ENCODE data around the gene RIMBP2. TPM values are rescaled to one million over a fixed set of nuclear protein-coding genes. Genes with fewer than 3 reads are reported as not detected.

The RIMBP2 gene
- total RNA-seq, 5 donors from 2014 or later (not counting 1 experiment from before 2014, with no cell fraction given): 0.10 to 0.38 TPM; not detected in 3

DNA sequence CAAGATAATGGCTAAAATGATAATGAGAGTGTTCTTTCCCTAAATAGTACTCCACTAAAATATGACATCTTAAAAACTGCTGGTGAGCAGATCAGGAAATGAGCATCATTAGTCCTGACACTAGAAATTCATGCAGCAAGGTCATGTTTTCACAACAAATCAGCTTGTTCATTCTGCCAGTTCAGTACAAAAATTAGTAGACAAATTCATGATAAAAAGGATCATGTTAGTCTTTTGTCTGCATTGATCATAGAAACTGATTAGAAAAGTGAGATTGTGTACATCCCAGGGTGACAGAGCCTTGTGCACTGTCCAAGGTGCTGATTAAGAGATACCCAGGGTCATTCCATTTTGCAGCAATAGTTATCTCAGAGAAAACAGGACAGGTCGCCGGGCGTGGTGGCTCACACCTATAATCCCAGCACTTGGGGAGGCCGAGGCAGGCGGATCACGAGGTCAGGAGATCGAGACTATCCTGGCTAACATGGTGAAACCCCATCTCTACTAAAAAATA lies 163.6 kb downstream of the RIMBP2 start:
- H3K9me3 ChIP-seq: no peaks in the 10 kb centered on the region
- ChIA-PET POLR2A (no interaction called here), CTCF (no interaction called here)
- H3K36me3 ChIP-seq (ENCODE audit: control insufficient read depth in 2 of 2, extremely low read depth in 1 of 2, insufficient read depth in 1 of 2, low read length in 1 of 2): no peaks in the 10 kb centered on the region
- Mint-ChIP-seq H3K9me3 (peaks cover 6 to 14% (median 14%) of the 10 kb centered on the region in 3 donors), H3K27ac (no peak overlapping the region), H3K36me3 (no peaks in the 10 kb centered on the region), H3K4me3 (no peak overlapping the region), H3K27me3 (peaks cover 3 to 9% of the 10 kb centered on the region in 2 donors), H3K4me1 (no peaks in the 10 kb centered on the region)
- 93% methylated on average over 3 of the region's 7 CpGs for WGBS (ENCODE audit: insufficient coverage)
- no peak overlapping the region for H3K4me3 ChIP-seq (ENCODE audit: control insufficient read depth in 1 of 2, extremely low read depth in 1 of 2, low read length in 1 of 2)
- no peak for DNase-seq
- no peak overlapping the region for H3K27ac ChIP-seq (ENCODE audit: low read length)
- no peak for ATAC-seq (replicated peaks in 1 of 4)
- peaks cover 0 to 8% of the 10 kb centered on the region in 2 experiments for H3K27me3 ChIP-seq (replicated peaks in 1 of 2; ENCODE audit: control insufficient read depth in 2 of 2, extremely low read depth in 1 of 2, insufficient read depth in 2 of 2, low read length in 1 of 2)
- no peaks in the 10 kb centered on the region for H3K4me1 ChIP-seq (ENCODE audit: control insufficient read depth in 1 of 2, extremely low read depth in 1 of 2, insufficient read depth in 2 of 2, low read length in 2 of 2)

DNA sequence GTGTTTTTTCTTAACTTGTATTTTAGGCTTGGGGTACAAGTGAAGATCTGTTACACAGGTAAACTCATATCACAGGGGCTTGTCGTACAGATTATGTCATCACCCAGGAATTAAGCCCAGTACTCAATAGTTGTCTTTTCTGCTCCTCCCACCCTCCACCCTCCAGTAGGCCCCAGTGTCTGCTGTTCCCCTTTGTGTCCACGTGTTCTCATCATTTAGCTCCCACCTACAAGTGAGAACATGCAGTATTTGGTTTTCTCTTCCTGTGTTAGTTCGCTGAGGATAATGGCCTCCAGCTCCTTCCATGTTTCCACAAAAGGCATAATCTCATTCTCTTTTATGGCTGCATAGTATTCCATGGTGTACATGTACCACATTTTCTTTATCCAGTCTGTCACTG lies 166.7 kb downstream of the RIMBP2 start:
- DNase-seq (no peak), ATAC-seq (replicated peaks in 1 of 4) (no peak)
- Mint-ChIP-seq H3K27me3 (peaks cover 0 to 9% of the 10 kb centered on the region in 2 donors), H3K4me1 (no peaks in the 10 kb centered on the region), H3K36me3 (no peaks in the 10 kb centered on the region), H3K4me3 (no peak overlapping the region), H3K9me3 (peaks cover 6 to 14% (median 14%) of the 10 kb centered on the region in 3 donors), H3K27ac (no peak overlapping the region)
- CTCF ChIA-PET: no interaction called here
- Histone ChIP-seq H3K4me1 (ENCODE audit: control insufficient read depth in 1 of 2, extremely low read depth in 1 of 2, insufficient read depth in 2 of 2, low read length in 2 of 2) (no peaks in the 10 kb centered on the region), H3K36me3 (ENCODE audit: control insufficient read depth in 2 of 2, extremely low read depth in 1 of 2, insufficient read depth in 1 of 2, low read length in 1 of 2) (no peaks in the 10 kb centered on the region), H3K9me3 (no peaks in the 10 kb centered on the region), H3K27me3 (replicated peaks in 1 of 2; ENCODE audit: control insufficient read depth in 2 of 2, extremely low read depth in 1 of 2, insufficient read depth in 2 of 2, low read length in 1 of 2) (peaks cover 0 to 7% of the 10 kb centered on the region in 2 experiments), H3K4me3 (ENCODE audit: control insufficient read depth in 1 of 2, extremely low read depth in 1 of 2, low read length in 1 of 2) (no peak overlapping the region), H3K27ac (ENCODE audit: low read length) (no peak overlapping the region)
- POLR2A ChIA-PET: no interaction called here
- 57% methylated on average over 1 of the region's 3 CpGs for WGBS (ENCODE audit: insufficient coverage)

DNA sequence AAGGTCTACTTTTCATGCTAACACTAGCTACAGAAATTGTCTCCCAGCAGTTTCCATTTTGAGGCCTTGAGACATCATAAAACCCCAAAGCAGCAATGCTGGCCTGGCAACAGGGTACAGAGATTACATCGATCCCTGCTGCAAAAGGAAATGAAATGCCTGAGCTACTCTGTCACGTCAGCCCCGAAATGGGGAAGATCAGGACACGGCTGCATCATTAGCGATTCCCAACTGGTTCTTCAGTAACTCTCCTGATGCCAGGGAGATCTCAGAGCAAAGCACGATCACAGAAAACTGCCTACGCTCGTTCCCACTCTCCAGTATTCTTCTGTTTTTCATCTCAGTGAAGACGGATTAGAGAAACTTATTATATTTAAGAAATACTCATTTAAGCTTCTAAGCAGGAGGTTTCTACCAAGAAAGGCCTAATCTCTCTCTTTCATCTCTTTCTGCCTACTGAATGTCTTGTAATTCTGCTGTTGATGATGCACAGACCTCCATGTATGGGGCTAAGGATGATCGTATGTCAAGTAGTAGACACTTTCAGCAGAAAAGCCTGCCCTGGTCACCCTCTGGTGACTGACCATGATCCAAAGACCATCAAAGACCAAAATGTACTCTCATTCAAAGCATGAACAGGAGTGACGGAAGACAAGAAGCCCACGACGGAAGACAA lies 168.5 kb downstream of the RIMBP2 start:
- Histone ChIP-seq H3K4me3 (ENCODE audit: control insufficient read depth in 1 of 2, extremely low read depth in 1 of 2, low read length in 1 of 2) (no peak overlapping the region), H3K27ac (ENCODE audit: low read length) (no peak overlapping the region), H3K9me3 (no peaks in the 10 kb centered on the region), H3K36me3 (ENCODE audit: control insufficient read depth in 2 of 2, extremely low read depth in 1 of 2, insufficient read depth in 1 of 2, low read length in 1 of 2) (no peaks in the 10 kb centered on the region), H3K4me1 (ENCODE audit: control insufficient read depth in 1 of 2, extremely low read depth in 1 of 2, insufficient read depth in 2 of 2, low read length in 2 of 2) (no peaks in the 10 kb centered on the region), H3K27me3 (replicated peaks in 1 of 2; ENCODE audit: control insufficient read depth in 2 of 2, extremely low read depth in 1 of 2, insufficient read depth in 2 of 2, low read length in 1 of 2) (peaks cover 0 to 3% of the 10 kb centered on the region in 2 experiments)
- Mint-ChIP-seq H3K27me3 (peaks cover 0 to 9% of the 10 kb centered on the region in 2 donors), H3K9me3 (peaks cover 6 to 14% (median 14%) of the 10 kb centered on the region in 3 donors), H3K27ac (no peak overlapping the region), H3K36me3 (no peaks in the 10 kb centered on the region), H3K4me3 (no peak overlapping the region), H3K4me1 (no peaks in the 10 kb centered on the region)
- no peak for DNase-seq
- WGBS (ENCODE audit: insufficient coverage): 82% methylated on average over 8 of the region's 13 CpGs
- ATAC-seq (replicated peaks in 1 of 4): no peak
- ChIA-PET POLR2A (no interaction called here), CTCF (no interaction called here)

DNA sequence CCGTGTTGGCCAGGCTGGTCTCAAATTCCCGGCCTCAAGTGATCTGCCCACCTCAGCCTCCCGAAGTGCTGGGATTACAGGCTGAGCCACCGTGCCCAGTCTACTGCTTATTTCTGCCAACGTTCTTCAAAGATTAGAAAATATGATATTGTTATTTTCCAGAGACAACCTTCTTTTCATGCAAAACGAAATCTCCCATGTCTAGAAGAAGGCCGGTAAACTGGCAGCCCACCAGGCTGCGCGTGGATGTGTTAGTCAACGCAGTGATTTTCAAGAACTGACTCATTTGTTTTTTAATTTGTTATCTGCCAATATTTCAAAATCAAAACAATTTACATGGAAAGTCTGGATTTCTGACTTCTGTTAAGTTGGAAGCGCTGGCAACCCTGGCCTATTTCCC lies 169.6 kb downstream of the RIMBP2 start:
- H3K4me3 Mint-ChIP-seq: no peak overlapping the region
- peaks cover 0 to 9% of the 10 kb centered on the region in 2 donors for H3K27me3 Mint-ChIP-seq
- peaks cover 0 to 3% of the 10 kb centered on the region in 2 experiments for H3K27me3 ChIP-seq (replicated peaks in 1 of 2; ENCODE audit: control insufficient read depth in 2 of 2, extremely low read depth in 1 of 2, insufficient read depth in 2 of 2, low read length in 1 of 2)
- no peaks in the 10 kb centered on the region for H3K36me3 ChIP-seq (ENCODE audit: control insufficient read depth in 2 of 2, extremely low read depth in 1 of 2, insufficient read depth in 1 of 2, low read length in 1 of 2)
- H3K9me3 ChIP-seq: no peaks in the 10 kb centered on the region
- H3K27ac Mint-ChIP-seq: no peak overlapping the region
- H3K36me3 Mint-ChIP-seq: no peaks in the 10 kb centered on the region
- peaks cover 6 to 15% (median 14%) of the 10 kb centered on the region in 3 donors for H3K9me3 Mint-ChIP-seq
- ATAC-seq (replicated peaks in 1 of 4) (no peak), DNase-seq (no peak)
- no peaks in the 10 kb centered on the region for H3K4me1 Mint-ChIP-seq
- H3K27ac ChIP-seq (ENCODE audit: low read length): no peak overlapping the region
- POLR2A ChIA-PET: no interaction called here
- CTCF ChIA-PET: no interaction called here
- H3K4me3 ChIP-seq (ENCODE audit: control insufficient read depth in 1 of 2, extremely low read depth in 1 of 2, low read length in 1 of 2): no peak overlapping the region
- 89% methylated on average over 5 of the region's 11 CpGs for whole genome bisulfite sequencing (ENCODE audit: insufficient coverage)
- H3K4me1 ChIP-seq (ENCODE audit: control insufficient read depth in 1 of 2, extremely low read depth in 1 of 2, insufficient read depth in 2 of 2, low read length in 2 of 2): no peaks in the 10 kb centered on the region

DNA sequence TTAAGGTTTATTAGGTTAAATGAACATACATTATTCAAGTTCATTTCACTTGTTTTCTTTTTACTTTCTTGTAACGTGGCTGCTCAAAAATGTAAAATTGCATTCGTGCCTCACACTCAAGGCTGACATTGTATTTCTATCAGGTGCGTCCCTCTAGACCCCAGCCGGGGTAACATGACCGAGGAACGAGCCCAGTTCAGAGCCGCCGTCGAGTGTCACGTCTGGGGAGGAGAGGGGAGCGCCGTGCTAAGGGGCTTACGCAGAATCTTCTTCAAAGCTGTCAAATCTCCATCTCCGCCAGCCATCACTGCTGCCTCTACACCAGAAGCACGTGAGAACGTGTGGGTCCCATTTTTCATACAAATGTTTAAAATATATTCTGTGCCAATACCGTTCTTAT lies 170.6 kb downstream of the RIMBP2 start:
- Histone ChIP-seq H3K9me3 (no peaks in the 10 kb centered on the region), H3K4me1 (ENCODE audit: control insufficient read depth in 1 of 2, extremely low read depth in 1 of 2, insufficient read depth in 2 of 2, low read length in 2 of 2) (no peaks in the 10 kb centered on the region), H3K36me3 (ENCODE audit: control insufficient read depth in 2 of 2, extremely low read depth in 1 of 2, insufficient read depth in 1 of 2, low read length in 1 of 2) (no peaks in the 10 kb centered on the region), H3K27me3 (replicated peaks in 1 of 2; ENCODE audit: control insufficient read depth in 2 of 2, extremely low read depth in 1 of 2, insufficient read depth in 2 of 2, low read length in 1 of 2) (peaks cover 0 to 3% of the 10 kb centered on the region in 2 experiments), H3K4me3 (ENCODE audit: control insufficient read depth in 1 of 2, extremely low read depth in 1 of 2, low read length in 1 of 2) (no peak overlapping the region), H3K27ac (ENCODE audit: low read length) (no peak overlapping the region)
- no peaks in the 10 kb centered on the region for H3K4me1 Mint-ChIP-seq
- no peaks in the 10 kb centered on the region for H3K36me3 Mint-ChIP-seq
- 63% methylated on average over 2 of the region's 17 CpGs for whole genome bisulfite sequencing (ENCODE audit: insufficient coverage)
- no peak for DNase-seq
- peaks cover 9 to 14% (median 10%) of the 10 kb centered on the region in 3 donors for H3K9me3 Mint-ChIP-seq
- H3K27me3 Mint-ChIP-seq: peaks cover 0 to 9% of the 10 kb centered on the region in 2 donors
- no peak overlapping the region for H3K4me3 Mint-ChIP-seq
- POLR2A ChIA-PET: no interaction called here
- no peak overlapping the region for H3K27ac Mint-ChIP-seq
- CTCF ChIA-PET: no interaction called here
- ATAC-seq (replicated peaks in 1 of 4): no peak

DNA sequence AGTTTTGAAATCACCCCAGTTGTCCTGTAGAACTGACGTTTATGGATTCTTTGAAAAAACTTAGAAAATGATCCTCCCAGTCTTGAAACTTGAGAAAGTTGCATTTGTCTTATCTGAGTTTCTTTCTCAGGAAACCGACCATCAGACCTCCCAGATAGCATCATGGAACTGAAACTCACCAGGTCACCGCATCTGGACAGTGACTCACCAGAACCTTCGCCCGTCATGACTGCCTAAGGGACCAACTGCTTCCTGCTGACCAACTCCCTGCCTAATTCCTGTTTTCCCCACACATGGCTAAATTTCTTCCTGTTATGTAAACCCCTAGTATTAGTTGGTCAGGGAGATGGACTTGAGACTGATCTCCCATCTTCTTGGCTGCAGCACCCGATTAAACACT lies 175.7 kb downstream of the RIMBP2 start:
- H3K4me1 Mint-ChIP-seq: no peaks in the 10 kb centered on the region
- ChIA-PET CTCF (no interaction called here), POLR2A (no interaction called here)
- H3K27ac ChIP-seq (ENCODE audit: low read length): no peak overlapping the region
- no peaks in the 10 kb centered on the region for H3K27me3 Mint-ChIP-seq
- H3K4me3 Mint-ChIP-seq: no peak overlapping the region
- peaks cover 0 to 23% (median 16%) of the 10 kb centered on the region in 3 donors for H3K9me3 Mint-ChIP-seq
- H3K4me1 ChIP-seq (ENCODE audit: control insufficient read depth in 1 of 2, extremely low read depth in 1 of 2, insufficient read depth in 2 of 2, low read length in 2 of 2): no peaks in the 10 kb centered on the region
- H3K9me3 ChIP-seq: no peaks in the 10 kb centered on the region
- no peak overlapping the region for H3K4me3 ChIP-seq (ENCODE audit: control insufficient read depth in 1 of 2, extremely low read depth in 1 of 2, low read length in 1 of 2)
- WGBS (ENCODE audit: insufficient coverage): 79% methylated on average over 4 of the region's 6 CpGs
- H3K36me3 ChIP-seq (ENCODE audit: control insufficient read depth in 2 of 2, extremely low read depth in 1 of 2, insufficient read depth in 1 of 2, low read length in 1 of 2): no peaks in the 10 kb centered on the region
- no peaks in the 10 kb centered on the region for H3K36me3 Mint-ChIP-seq
- H3K27ac Mint-ChIP-seq: no peak overlapping the region
- DNase-seq: no peak
- H3K27me3 ChIP-seq (replicated peaks in 1 of 2; ENCODE audit: control insufficient read depth in 2 of 2, extremely low read depth in 1 of 2, insufficient read depth in 2 of 2, low read length in 1 of 2): no peaks in the 10 kb centered on the region
- no peak for ATAC-seq (replicated peaks in 1 of 4)

Measured in T-cell (primary cell).